Measurements from ENCODE around the gene PAPPA2.
"Not testable (repeated sequence)": the region's sequence is repeated elsewhere in the genome, so short reads cannot be mapped to it uniquely, and the experiment has no call there.

Gene PAPPA2, protein sequence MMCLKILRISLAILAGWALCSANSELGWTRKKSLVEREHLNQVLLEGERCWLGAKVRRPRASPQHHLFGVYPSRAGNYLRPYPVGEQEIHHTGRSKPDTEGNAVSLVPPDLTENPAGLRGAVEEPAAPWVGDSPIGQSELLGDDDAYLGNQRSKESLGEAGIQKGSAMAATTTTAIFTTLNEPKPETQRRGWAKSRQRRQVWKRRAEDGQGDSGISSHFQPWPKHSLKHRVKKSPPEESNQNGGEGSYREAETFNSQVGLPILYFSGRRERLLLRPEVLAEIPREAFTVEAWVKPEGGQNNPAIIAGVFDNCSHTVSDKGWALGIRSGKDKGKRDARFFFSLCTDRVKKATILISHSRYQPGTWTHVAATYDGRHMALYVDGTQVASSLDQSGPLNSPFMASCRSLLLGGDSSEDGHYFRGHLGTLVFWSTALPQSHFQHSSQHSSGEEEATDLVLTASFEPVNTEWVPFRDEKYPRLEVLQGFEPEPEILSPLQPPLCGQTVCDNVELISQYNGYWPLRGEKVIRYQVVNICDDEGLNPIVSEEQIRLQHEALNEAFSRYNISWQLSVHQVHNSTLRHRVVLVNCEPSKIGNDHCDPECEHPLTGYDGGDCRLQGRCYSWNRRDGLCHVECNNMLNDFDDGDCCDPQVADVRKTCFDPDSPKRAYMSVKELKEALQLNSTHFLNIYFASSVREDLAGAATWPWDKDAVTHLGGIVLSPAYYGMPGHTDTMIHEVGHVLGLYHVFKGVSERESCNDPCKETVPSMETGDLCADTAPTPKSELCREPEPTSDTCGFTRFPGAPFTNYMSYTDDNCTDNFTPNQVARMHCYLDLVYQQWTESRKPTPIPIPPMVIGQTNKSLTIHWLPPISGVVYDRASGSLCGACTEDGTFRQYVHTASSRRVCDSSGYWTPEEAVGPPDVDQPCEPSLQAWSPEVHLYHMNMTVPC (N-terminal part only)

DNA sequence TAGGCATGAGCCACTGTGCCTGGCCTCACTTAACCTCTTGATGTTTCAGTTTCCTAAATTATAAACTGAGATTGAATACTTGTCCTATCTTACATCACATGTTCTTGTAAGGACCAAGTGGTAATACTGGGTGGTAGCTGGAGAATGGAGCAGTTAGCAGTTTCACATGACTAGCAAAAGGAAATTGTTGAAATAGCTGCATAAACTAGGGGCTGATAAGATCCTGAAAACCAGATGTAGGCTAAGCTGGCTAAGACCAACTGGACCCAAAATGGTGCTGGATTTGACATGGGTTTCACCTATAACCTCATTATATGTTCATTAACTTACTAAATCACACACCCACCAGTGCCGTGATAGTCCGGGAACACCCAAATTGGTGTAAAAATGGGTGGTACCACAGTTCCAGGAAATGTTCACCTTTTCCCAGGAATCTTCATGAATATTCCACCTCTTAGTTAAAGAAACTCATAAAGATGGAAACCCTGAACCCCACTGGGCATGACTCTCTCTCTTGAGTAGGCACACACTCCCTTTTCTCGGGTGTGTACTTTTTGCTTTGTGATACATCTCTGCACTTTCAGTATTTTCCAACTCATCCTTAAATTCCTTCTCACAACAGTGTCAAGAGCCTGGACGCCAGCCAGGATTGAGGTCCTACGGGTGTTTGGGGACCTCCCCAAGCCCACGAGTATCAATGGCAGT is at the start of gene PAPPA2:
Gene PAPPA2 (plus strand): TSS at position 502 of the 705 bp plus-strand sequence. CDS start 93,148 bp downstream, outside the sequence.
- Histone ChIP-seq H3K79me2 (ENCODE audit: low read length) (no peaks in the 10 kb centered on the region), H3K4me1 (ENCODE audit: low read length) (no peaks in the 10 kb centered on the region), H4K20me1 (ENCODE audit: insufficient read depth, low read length) (no peaks in the 10 kb centered on the region), H3K9ac (ENCODE audit: low read length) (no peak within 1 kb of the TSS), H3K27me3 (replicated peaks; ENCODE audit: insufficient read depth, low read length) (no peaks in the 10 kb centered on the region), H3K9me2 (replicated peaks; ENCODE audit: insufficient read depth, low read length) (no peaks in the 10 kb centered on the region), H3K27ac (ENCODE audit: low read length) (no peak within 1 kb of the TSS), H3K36me3 (replicated peaks; ENCODE audit: insufficient read depth, low read length) (no peaks in the 10 kb centered on the region), H2AFZ (ENCODE audit: low read length) (no peak within 1 kb of the TSS), H3K4me2 (ENCODE audit: low read depth, low read length) (no peak within 1 kb of the TSS), H3F3A (ENCODE audit: insufficient read depth, low read length) (no peaks in the 10 kb centered on the region), H3K9me3 (replicated peaks; ENCODE audit: insufficient read depth, low read length) (no peaks in the 10 kb centered on the region), H3K4me3 (ENCODE audit: low read length) (no peak within 1 kb of the TSS)
- no peak for DNase-seq
- TF ChIP-seq EZH2 (optimal IDR thresholded peaks at IDR 0.05; ENCODE audit: low read depth, low read length) (no peak), EZH2phosphoT487 (IDR thresholded peaks at IDR 0.05; ENCODE audit: low read length) (no peak)
- TF ChIP-seq, protein P1, sequence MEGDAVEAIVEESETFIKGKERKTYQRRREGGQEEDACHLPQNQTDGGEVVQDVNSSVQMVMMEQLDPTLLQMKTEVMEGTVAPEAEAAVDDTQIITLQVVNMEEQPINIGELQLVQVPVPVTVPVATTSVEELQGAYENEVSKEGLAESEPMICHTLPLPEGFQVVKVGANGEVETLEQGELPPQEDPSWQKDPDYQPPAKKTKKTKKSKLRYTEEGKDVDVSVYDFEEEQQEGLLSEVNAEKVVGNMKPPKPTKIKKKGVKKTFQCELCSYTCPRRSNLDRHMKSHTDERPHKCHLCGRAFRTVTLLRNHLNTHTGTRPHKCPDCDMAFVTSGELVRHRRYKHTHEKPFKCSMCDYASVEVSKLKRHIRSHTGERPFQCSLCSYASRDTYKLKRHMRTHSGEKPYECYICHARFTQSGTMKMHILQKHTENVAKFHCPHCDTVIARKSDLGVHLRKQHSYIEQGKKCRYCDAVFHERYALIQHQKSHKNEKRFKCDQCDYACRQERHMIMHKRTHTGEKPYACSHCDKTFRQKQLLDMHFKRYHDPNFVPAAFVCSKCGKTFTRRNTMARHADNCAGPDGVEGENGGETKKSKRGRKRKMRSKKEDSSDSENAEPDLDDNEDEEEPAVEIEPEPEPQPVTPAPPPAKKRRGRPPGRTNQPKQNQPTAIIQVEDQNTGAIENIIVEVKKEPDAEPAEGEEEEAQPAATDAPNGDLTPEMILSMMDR (IDR thresholded peaks at IDR 0.05; ENCODE audit: low read length), result no peak

DNA sequence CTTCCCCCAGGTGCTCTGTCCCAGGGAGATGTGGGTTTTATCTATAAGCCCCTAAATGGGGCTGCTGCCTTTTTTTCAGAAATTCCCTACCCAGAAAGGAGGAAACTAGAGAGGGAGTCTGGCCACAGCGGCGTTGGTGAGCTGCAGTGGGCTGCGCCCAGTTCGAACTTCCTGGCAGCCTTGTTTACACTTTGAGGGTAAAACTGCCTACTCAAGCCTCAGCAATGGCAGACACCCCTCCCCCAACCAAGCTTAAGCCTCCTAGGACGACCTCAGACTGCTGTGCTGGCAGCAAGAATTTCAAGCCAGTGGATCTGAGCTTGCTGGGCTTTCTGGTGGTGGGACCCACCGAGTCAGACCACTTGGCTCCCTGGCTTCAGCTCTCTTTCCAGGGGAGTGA is 46.2 kb upstream of the PAPPA2 start:
- no peaks in the 10 kb centered on the region for H3F3A ChIP-seq (ENCODE audit: insufficient read depth, low read length)
- H2AFZ ChIP-seq (ENCODE audit: low read length), result no peak overlapping the region
- TF ChIP-seq, protein P1 (IDR thresholded peaks at IDR 0.05; ENCODE audit: low read length), result no peak
- TF ChIP-seq EZH2 (optimal IDR thresholded peaks at IDR 0.05; ENCODE audit: low read depth, low read length) (no peak), EZH2phosphoT487 (IDR thresholded peaks at IDR 0.05; ENCODE audit: low read length) (no peak)

DNA sequence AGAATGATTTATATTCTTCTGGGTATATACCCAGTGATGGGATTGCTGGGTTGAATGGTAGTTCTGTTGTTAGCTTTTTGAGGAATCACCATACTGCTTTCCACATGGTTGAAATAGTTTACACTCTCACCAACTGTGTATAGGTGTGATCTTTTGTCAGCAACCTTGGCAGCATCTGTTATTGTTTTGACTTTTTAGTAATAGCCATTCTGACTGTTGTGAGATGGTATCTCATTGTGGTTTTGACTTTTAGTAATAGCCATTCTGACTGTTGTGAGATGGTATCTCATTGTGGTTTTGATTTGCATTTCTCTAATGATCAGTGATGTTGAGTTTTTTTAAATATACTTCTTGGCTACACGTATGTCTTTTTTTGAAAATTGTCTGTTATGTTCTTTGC is 43.4 kb upstream of the PAPPA2 start:
- H3K9me3 ChIP-seq (replicated peaks; ENCODE audit: insufficient read depth, low read length); H3K4me1 ChIP-seq (ENCODE audit: low read length); H3K36me3 ChIP-seq (replicated peaks; ENCODE audit: insufficient read depth, low read length); H3K4me2 ChIP-seq (ENCODE audit: low read depth, low read length); H2AFZ ChIP-seq (ENCODE audit: low read length); H3K9ac ChIP-seq (ENCODE audit: low read length); H4K20me1 ChIP-seq (ENCODE audit: insufficient read depth, low read length); H3K27me3 ChIP-seq (replicated peaks; ENCODE audit: insufficient read depth, low read length); H3K79me2 ChIP-seq (ENCODE audit: low read length); H3F3A ChIP-seq (ENCODE audit: insufficient read depth, low read length); H3K4me3 ChIP-seq (ENCODE audit: low read length); H3K27ac ChIP-seq (ENCODE audit: low read length); H3K9me2 ChIP-seq (replicated peaks; ENCODE audit: insufficient read depth, low read length); DNase-seq: not testable (repeated sequence)

More for the DNA sequence above, 46.2 kb upstream of the PAPPA2 start:
- no peak overlapping the region for H3K4me2 ChIP-seq (ENCODE audit: low read depth, low read length)
- H3K79me2 ChIP-seq (ENCODE audit: low read length), result no peaks in the 10 kb centered on the region
- H3K27ac ChIP-seq (ENCODE audit: low read length), result no peak overlapping the region
- no peaks in the 10 kb centered on the region for H4K20me1 ChIP-seq (ENCODE audit: insufficient read depth, low read length)
- H3K9ac ChIP-seq (ENCODE audit: low read length), result no peak overlapping the region
- H3K4me3 ChIP-seq (ENCODE audit: low read length), result no peak overlapping the region
- no peaks in the 10 kb centered on the region for H3K9me2 ChIP-seq (replicated peaks; ENCODE audit: insufficient read depth, low read length)
- DNase-seq, result no peak
- H3K9me3 ChIP-seq (replicated peaks; ENCODE audit: insufficient read depth, low read length), result no peaks in the 10 kb centered on the region
- no peaks in the 10 kb centered on the region for H3K4me1 ChIP-seq (ENCODE audit: low read length)
- no peaks in the 10 kb centered on the region for H3K36me3 ChIP-seq (replicated peaks; ENCODE audit: insufficient read depth, low read length)
- H3K27me3 ChIP-seq (replicated peaks; ENCODE audit: insufficient read depth, low read length), result no peaks in the 10 kb centered on the region

Data from MM.1S (cell line).